HG03565 (cell line): ENCODE measurements around the gene CNPY2.

ENCODE experiments used
- ATAC-seq: cut with Tn5 transposase; IDR thresholded peaks from one replicate; pipeline ENCODE4 v1.9.1; 2021; ENCODE audit warnings: mild to moderate bottlenecking, moderate library complexity; ENCODE audit not compliant: unreplicated experiment

CNPY2 gene

GRCh38 chr12:56260921-56261320 is 54.9 kb downstream of the CNPY2 start:
- no peak for ATAC-seq

- no peak for ATAC-seq
These were observed 55.4 kb downstream of the CNPY2 start for GRCh38 chr12:56260380-56260779.
